GM21390 (cell line): ENCODE results near the gene DLG2.

Experiments
- ATAC-seq: cut with Tn5 transposase; IDR thresholded peaks from one replicate; pipeline ENCODE4 v1.9.1; 2021; ENCODE audit not compliant: unreplicated experiment

The DLG2 gene

GRCh38 chr11:84089072-84090057 lies 1537.8 kb downstream of the DLG2 start:
- ATAC-seq: no peak

- no peak for ATAC-seq
Measured at GRCh38 chr11:84071851-84072250, 1555.3 kb downstream of the DLG2 start.

- no peak for ATAC-seq
Measured at GRCh38 chr11:84069048-84069447, 1558.1 kb downstream of the DLG2 start.

- no peak for ATAC-seq
Measured at GRCh38 chr11:84061726-84062125, 1565.4 kb downstream of the DLG2 start.

- no peak for ATAC-seq
Measured at GRCh38 chr11:84056653-84057376, 1570.3 kb downstream of the DLG2 start.

- no peak for ATAC-seq
Measured at GRCh38 chr11:84045146-84045545, 1582.0 kb downstream of the DLG2 start.

- ATAC-seq: no peak
Measured at GRCh38 chr11:84044706-84045105, 1582.4 kb downstream of the DLG2 start.

- ATAC-seq: no peak
Measured at GRCh38 chr11:84036664-84037194, 1590.4 kb downstream of the DLG2 start.

GRCh38 chr11:84035645-84036044 lies 1591.5 kb downstream of the DLG2 start:
- ATAC-seq: no peak

GRCh38 chr11:84034484-84034883 lies 1592.7 kb downstream of the DLG2 start:
- ATAC-seq: no peak

GRCh38 chr11:84024266-84024665 lies 1602.9 kb downstream of the DLG2 start:
- ATAC-seq: no peak

GRCh38 chr11:84022695-84023094 lies 1604.4 kb downstream of the DLG2 start:
- ATAC-seq: no peak

- ATAC-seq: no peak
Measured at GRCh38 chr11:84022201-84022600, 1604.9 kb downstream of the DLG2 start.

- no peak for ATAC-seq
Measured at GRCh38 chr11:84021291-84021690, 1605.9 kb downstream of the DLG2 start.

- ATAC-seq: no peak
Measured at GRCh38 chr11:84019571-84020194, 1607.5 kb downstream of the DLG2 start.

- no peak for ATAC-seq
Measured at GRCh38 chr11:84014539-84014938, 1612.6 kb downstream of the DLG2 start.

- ATAC-seq: no peak
Measured at GRCh38 chr11:84012171-84012826, 1614.8 kb downstream of the DLG2 start.

GRCh38 chr11:84003181-84003580 lies 1624.0 kb downstream of the DLG2 start:
- ATAC-seq: no peak

GRCh38 chr11:83998921-83999320 lies 1628.2 kb downstream of the DLG2 start:
- no peak for ATAC-seq

GRCh38 chr11:83990160-83990733 lies 1636.9 kb downstream of the DLG2 start:
- ATAC-seq: no peak
